ENCODE results near the gene PSMD13.

PSMD13 gene

DNA sequence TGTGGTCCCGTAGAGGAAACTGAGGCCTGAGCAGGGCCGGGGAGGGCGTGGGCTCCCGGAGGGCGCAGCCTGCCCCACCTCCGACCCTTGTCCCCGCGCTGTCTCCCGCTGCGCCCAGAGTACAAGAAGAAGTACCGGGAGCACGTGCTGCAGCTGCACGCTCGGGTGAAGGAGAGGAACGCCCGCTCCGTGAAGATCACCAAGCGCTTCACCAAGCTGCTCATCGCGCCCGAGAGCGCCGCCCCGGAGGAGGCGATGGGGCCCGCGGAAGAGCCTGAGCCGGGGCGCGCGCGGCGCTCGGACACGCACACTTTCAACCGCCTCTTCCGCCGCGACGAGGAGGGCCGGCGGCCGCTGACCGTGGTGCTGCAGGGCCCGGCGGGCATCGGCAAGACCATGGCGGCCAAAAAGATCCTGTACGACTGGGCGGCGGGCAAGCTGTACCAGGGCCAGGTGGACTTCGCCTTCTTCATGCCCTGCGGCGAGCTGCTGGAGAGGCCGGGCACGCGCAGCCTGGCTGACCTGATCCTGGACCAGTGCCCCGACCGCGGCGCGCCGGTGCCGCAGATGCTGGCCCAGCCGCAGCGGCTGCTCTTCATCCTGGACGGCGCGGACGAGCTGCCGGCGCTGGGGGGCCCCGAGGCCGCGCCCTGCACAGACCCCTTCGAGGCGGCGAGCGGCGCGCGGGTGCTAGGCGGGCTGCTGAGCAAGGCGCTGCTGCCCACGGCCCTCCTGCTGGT is 43.4 kb downstream of the PSMD13 start:
- H3K79me2 ChIP-seq (ENCODE audit: control insufficient read depth, low read length): no peaks in the 10 kb centered on the region
- H3K4me1 ChIP-seq (ENCODE audit: control insufficient read depth, low read length): peaks cover 11% of the 10 kb centered on the region
- TF ChIP-seq EZH2phosphoT487 (IDR thresholded peaks at IDR 0.05; ENCODE audit: borderline replicate concordance, low read length): no peak
- TF ChIP-seq, protein P1, sequence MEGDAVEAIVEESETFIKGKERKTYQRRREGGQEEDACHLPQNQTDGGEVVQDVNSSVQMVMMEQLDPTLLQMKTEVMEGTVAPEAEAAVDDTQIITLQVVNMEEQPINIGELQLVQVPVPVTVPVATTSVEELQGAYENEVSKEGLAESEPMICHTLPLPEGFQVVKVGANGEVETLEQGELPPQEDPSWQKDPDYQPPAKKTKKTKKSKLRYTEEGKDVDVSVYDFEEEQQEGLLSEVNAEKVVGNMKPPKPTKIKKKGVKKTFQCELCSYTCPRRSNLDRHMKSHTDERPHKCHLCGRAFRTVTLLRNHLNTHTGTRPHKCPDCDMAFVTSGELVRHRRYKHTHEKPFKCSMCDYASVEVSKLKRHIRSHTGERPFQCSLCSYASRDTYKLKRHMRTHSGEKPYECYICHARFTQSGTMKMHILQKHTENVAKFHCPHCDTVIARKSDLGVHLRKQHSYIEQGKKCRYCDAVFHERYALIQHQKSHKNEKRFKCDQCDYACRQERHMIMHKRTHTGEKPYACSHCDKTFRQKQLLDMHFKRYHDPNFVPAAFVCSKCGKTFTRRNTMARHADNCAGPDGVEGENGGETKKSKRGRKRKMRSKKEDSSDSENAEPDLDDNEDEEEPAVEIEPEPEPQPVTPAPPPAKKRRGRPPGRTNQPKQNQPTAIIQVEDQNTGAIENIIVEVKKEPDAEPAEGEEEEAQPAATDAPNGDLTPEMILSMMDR (IDR thresholded peaks at IDR 0.05; ENCODE audit: low read depth, low read length, poor library complexity, severe bottlenecking): no peak
- no peak overlapping the region for H3K4me3 ChIP-seq (ENCODE audit: low read length)
- peaks cover 9% of the 10 kb centered on the region for H3K9me3 ChIP-seq (ENCODE audit: control insufficient read depth, insufficient read depth, low read length)
- H3F3A ChIP-seq (ENCODE audit: control insufficient read depth, insufficient read depth): no peaks in the 10 kb centered on the region
- H3K4me2 ChIP-seq (ENCODE audit: low read length): no peak overlapping the region
- no peaks in the 10 kb centered on the region for H4K20me1 ChIP-seq (ENCODE audit: control insufficient read depth, insufficient read depth, low read depth, low read length)
- no peaks in the 10 kb centered on the region for H3K27me3 ChIP-seq (ENCODE audit: control insufficient read depth, low read length)
- no peak overlapping the region for H3K27ac ChIP-seq (ENCODE audit: low read depth, low read length)
- H3K36me3 ChIP-seq (ENCODE audit: control insufficient read depth, low read length): no peaks in the 10 kb centered on the region
- no peaks in the 10 kb centered on the region for H3K9me2 ChIP-seq (replicated peaks; ENCODE audit: control insufficient read depth, low read length)

DNA sequence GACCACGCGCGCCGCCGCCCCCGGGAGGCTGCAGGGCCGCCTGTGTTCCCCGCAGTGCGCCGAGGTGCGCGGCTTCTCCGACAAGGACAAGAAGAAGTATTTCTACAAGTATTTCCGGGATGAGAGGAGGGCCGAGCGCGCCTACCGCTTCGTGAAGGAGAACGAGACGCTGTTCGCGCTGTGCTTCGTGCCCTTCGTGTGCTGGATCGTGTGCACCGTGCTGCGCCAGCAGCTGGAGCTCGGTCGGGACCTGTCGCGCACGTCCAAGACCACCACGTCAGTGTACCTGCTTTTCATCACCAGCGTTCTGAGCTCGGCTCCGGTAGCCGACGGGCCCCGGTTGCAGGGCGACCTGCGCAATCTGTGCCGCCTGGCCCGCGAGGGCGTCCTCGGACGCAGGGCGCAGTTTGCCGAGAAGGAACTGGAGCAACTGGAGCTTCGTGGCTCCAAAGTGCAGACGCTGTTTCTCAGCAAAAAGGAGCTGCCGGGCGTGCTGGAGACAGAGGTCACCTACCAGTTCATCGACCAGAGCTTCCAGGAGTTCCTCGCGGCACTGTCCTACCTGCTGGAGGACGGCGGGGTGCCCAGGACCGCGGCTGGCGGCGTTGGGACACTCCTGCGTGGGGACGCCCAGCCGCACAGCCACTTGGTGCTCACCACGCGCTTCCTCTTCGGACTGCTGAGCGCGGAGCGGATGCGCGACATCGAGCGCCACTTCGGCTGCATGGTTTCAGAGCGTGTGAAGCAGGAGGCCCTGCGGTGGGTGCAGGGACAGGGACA is 44.1 kb downstream of the PSMD13 start:
- Histone ChIP-seq H3K36me3 (ENCODE audit: control insufficient read depth, low read length) (no peaks in the 10 kb centered on the region), H3K4me1 (ENCODE audit: control insufficient read depth, low read length) (peaks cover 7% of the 10 kb centered on the region), H4K20me1 (ENCODE audit: control insufficient read depth, insufficient read depth, low read depth, low read length) (no peaks in the 10 kb centered on the region), H3K9me2 (replicated peaks; ENCODE audit: control insufficient read depth, low read length) (no peaks in the 10 kb centered on the region), H3F3A (ENCODE audit: control insufficient read depth, insufficient read depth) (no peaks in the 10 kb centered on the region), H3K4me2 (ENCODE audit: low read length) (no peak overlapping the region), H3K9me3 (ENCODE audit: control insufficient read depth, insufficient read depth, low read length) (peaks cover 9% of the 10 kb centered on the region), H3K79me2 (ENCODE audit: control insufficient read depth, low read length) (no peaks in the 10 kb centered on the region), H3K27ac (ENCODE audit: low read depth, low read length) (no peak overlapping the region), H3K4me3 (ENCODE audit: low read length) (no peak overlapping the region), H3K27me3 (ENCODE audit: control insufficient read depth, low read length) (peaks cover 2% of the 10 kb centered on the region; the same call in 1 of the 2 replicates)
- TF ChIP-seq, protein P1 (IDR thresholded peaks at IDR 0.05; ENCODE audit: low read depth, low read length, poor library complexity, severe bottlenecking): no peak
- no peak for TF ChIP-seq EZH2phosphoT487 (IDR thresholded peaks at IDR 0.05; ENCODE audit: borderline replicate concordance, low read length)

DNA sequence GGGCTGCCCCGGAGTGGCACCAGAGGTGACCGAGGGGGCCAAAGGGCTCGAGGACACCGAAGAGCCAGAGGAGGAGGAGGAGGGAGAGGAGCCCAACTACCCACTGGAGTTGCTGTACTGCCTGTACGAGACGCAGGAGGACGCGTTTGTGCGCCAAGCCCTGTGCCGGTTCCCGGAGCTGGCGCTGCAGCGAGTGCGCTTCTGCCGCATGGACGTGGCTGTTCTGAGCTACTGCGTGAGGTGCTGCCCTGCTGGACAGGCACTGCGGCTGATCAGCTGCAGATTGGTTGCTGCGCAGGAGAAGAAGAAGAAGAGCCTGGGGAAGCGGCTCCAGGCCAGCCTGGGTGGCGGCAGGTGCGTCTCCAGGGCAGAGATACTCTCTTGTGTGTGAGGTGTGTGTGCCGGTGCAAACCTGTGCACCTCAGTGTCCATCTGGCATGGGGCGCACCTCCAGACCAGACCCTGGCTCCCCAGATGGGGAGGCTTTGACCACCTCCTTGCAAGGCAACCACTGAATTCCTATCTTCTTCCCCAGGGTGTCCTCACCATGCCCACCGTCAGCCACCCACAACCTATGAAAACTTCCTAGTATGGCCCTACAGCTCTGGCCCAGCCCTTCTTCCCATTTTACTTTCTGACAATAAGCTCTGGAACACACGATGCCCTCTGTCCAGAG is 44.8 kb downstream of the PSMD13 start:
- H3K27ac ChIP-seq (ENCODE audit: low read depth, low read length): no peak overlapping the region
- H3K36me3 ChIP-seq (ENCODE audit: control insufficient read depth, low read length): no peaks in the 10 kb centered on the region
- H3K27me3 ChIP-seq (ENCODE audit: control insufficient read depth, low read length): peaks cover 2% of the 10 kb centered on the region; the same call in 1 of the 2 replicates
- TF ChIP-seq, protein P1 (IDR thresholded peaks at IDR 0.05; ENCODE audit: low read depth, low read length, poor library complexity, severe bottlenecking): no peak
- peaks cover 7% of the 10 kb centered on the region for H3K4me1 ChIP-seq (ENCODE audit: control insufficient read depth, low read length)
- H3F3A ChIP-seq (ENCODE audit: control insufficient read depth, insufficient read depth): no peaks in the 10 kb centered on the region
- H4K20me1 ChIP-seq (ENCODE audit: control insufficient read depth, insufficient read depth, low read depth, low read length): no peaks in the 10 kb centered on the region
- no peaks in the 10 kb centered on the region for H3K9me2 ChIP-seq (replicated peaks; ENCODE audit: control insufficient read depth, low read length)
- peaks cover 4% of the 10 kb centered on the region for H3K9me3 ChIP-seq (ENCODE audit: control insufficient read depth, insufficient read depth, low read length)
- no peak overlapping the region for H3K4me2 ChIP-seq (ENCODE audit: low read length)
- no peak overlapping the region for H3K4me3 ChIP-seq (ENCODE audit: low read length)
- no peaks in the 10 kb centered on the region for H3K79me2 ChIP-seq (ENCODE audit: control insufficient read depth, low read length)
